ENCODE measurements around the gene TNS3. TPM values are rescaled to one million over a fixed set of nuclear protein-coding genes. Genes with fewer than 3 reads are reported as not detected.

Gene TNS3
- total and polyA plus RNA-seq, 2 of the 13 experiments (the other 11 are each of a cell fraction or from before 2014, with no cell fraction given), result 52.9 to 55.7 TPM

GRCh38 chr7:47538846-47539311 lies 43.0 kb downstream of the TNS3 start (continued):
- TF ChIP-seq ZNF564 (CRISPR knock-in tag; IDR thresholded peaks at IDR 0.05) (no peak), MIER2 (CRISPR knock-in tag; IDR thresholded peaks at IDR 0.05) (0 out of 2 replicates have a peak, but pooled peaks have one; percentile 13), DRAP1 (CRISPR knock-in tag; IDR thresholded peaks at IDR 0.05) (peak; percentile 58; the same call in 1 of the 2 replicates), ZNF629 (CRISPR knock-in tag; conservative IDR thresholded peaks at IDR 0.05) (no peak), ZNF704 (CRISPR knock-in tag; IDR thresholded peaks at IDR 0.05; ENCODE audit: borderline replicate concordance) (no peak), ATRX (CRISPR knock-in tag; IDR thresholded peaks at IDR 0.05; ENCODE audit: borderline replicate concordance) (no peak), ZSCAN21 (CRISPR knock-in tag; IDR thresholded peaks at IDR 0.05; ENCODE audit: borderline replicate concordance) (no peak), FOXA3 (CRISPR knock-in tag; IDR thresholded peaks at IDR 0.05) (peak; percentile 80), REST (IDR thresholded peaks at IDR 0.05; ENCODE audit: borderline replicate concordance in 1 of 2, low read depth in 1 of 2, low read length in 2 of 2) (no peak), SKIL (CRISPR knock-in tag; IDR thresholded peaks at IDR 0.05; ENCODE audit: borderline replicate concordance) (no peak), HOXA3 (CRISPR knock-in tag; IDR thresholded peaks at IDR 0.05) (no peak), RBFOX2 (IDR thresholded peaks at IDR 0.05; ENCODE audit: low read depth, low read length) (no peak), ZNF17 (CRISPR knock-in tag; IDR thresholded peaks at IDR 0.05) (no peak), CENPBD1 (CRISPR knock-in tag; IDR thresholded peaks at IDR 0.05; ENCODE audit: borderline replicate concordance, low read depth) (no peak), SP140L (CRISPR knock-in tag; IDR thresholded peaks at IDR 0.05; ENCODE audit: borderline replicate concordance) (no peak), ZFYVE20 (CRISPR knock-in tag; IDR thresholded peaks at IDR 0.05; ENCODE audit: borderline replicate concordance, low read depth) (no peak), LRRFIP1 (CRISPR knock-in tag; conservative IDR thresholded peaks at IDR 0.05) (no peak)
- TF ChIP-seq, protein P1, sequence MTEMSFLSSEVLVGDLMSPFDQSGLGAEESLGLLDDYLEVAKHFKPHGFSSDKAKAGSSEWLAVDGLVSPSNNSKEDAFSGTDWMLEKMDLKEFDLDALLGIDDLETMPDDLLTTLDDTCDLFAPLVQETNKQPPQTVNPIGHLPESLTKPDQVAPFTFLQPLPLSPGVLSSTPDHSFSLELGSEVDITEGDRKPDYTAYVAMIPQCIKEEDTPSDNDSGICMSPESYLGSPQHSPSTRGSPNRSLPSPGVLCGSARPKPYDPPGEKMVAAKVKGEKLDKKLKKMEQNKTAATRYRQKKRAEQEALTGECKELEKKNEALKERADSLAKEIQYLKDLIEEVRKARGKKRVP (CRISPR knock-in tag; IDR thresholded peaks at IDR 0.05), result peak in 1 of 2 experiments; percentile 65; a peak in 1 of 4 replicates

Data from HepG2 (cell line).